T-helper 1 cell treated with Interleukin-12 subunit alpha and Interleukin-12 subunit beta and Interleukin-4 antibody, amounts not matched to agents 30 μg/mL and 1 μg/mL, for 36 hours (primary cell): ENCODE data around the gene ST14.

Experiments
- H3K27ac Mint-ChIP-seq: one replicate; pipeline ENCODE4 v1.8.0; 2021; ENCODE audit warnings: mild to moderate bottlenecking, mixed read lengths
- H3K27me3 Mint-ChIP-seq: one replicate; pipeline ENCODE4 v1.8.0; 2021; ENCODE audit warnings: low read depth, mixed read lengths
- H3K36me3 Mint-ChIP-seq: one replicate; pipeline ENCODE4 v1.8.0; 2021; ENCODE audit warnings: low read depth, mixed read lengths
- H3K4me1 Mint-ChIP-seq: one replicate; pipeline ENCODE4 v1.8.0; 2021; ENCODE audit warnings: low read depth, mixed read lengths
- H3K4me3 Mint-ChIP-seq: one replicate; pipeline ENCODE4 v1.8.0; 2021; ENCODE audit warnings: mild to moderate bottlenecking, moderate library complexity, mixed read lengths
- H3K9me3 Mint-ChIP-seq: one replicate; pipeline ENCODE4 v1.8.0; 2021; ENCODE audit warnings: mixed read lengths

The ST14 gene

DNA sequence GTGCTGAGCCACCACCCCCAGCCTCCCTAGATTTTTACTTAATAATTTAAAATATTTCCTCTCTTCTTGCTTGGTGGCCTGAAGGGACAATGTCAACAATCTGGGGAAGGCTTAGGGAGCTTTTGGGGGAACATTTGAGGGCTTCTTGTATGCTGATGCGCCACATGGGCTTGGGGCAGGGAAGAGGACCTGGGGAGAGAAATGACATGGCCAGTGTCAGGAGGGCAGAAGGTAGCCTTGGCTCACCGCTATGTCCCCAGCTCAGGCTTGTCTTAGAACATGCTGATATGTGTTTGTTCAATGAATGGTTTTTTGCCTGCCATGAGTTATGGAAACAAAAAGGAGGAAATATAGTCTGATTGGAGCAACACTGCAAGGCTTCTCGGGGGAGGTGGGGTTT is 51.6 kb downstream of the ST14 start:
- Mint-ChIP-seq H3K4me1 (no peaks in the 10 kb centered on the region), H3K9me3 (no peaks in the 10 kb centered on the region), H3K4me3 (no peak overlapping the region), H3K36me3 (no peaks in the 10 kb centered on the region), H3K27ac (no peak overlapping the region), H3K27me3 (no peaks in the 10 kb centered on the region)

DNA sequence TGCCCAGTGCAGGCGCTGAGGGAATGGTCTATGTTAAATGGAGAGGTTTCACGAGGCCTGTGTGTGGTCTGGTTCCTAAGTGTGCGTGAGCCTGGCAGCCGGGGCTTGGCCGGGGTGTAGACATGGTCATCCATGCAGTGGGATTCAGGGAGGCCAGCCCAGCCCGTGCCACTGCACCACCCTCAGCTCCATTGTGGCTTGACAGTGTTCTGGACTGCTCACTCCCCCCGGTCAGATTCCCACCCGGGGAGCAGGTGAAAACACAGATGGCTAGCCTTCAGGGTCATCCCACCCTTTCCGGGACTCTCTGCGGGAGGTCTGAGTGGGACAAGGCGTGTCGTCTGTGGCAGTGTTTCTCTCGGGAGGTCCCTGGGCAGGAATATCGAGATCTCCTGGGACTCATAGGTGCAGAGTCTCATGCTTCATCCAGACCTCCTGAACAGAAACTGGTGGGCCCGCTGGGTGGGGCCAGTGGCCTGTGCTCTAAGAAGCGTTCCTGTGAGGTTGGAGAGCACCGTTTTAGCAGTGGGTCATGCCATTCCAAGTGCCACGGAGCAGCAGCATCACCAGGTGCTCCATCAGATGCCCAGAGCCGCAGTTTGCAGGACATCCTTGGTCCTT is 52.3 kb downstream of the ST14 start:
- no peaks in the 10 kb centered on the region for H3K27me3 Mint-ChIP-seq
- H3K4me1 Mint-ChIP-seq = no peaks in the 10 kb centered on the region
- H3K27ac Mint-ChIP-seq = no peak overlapping the region

DNA sequence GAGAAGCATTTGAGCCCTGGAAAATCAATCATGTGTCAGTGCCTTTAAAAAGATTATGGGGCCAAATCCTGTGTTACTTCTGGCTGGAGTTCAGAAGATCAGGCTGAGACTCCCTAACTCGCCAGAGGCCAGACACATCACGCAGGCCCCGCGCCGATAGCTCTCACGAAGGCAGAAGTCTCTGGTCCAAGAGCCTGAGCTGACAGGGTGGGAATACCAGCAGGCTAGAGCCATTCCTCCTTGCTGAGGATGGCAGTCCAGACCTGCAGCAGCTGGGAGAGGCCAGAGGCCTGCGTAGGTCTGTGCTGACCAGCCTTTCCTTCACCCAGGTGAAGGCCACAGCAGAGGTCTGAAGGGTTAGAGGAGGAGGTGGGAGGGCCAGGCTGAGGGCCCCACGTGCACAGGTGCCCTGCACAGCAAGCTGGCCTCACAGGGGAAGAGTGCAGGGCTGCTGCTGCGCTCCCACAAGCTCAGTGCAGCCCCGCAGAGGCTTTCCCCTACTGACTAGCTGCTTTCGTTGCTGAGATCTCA is 52.9 kb downstream of the ST14 start:
- Mint-ChIP-seq H3K27ac (no peak overlapping the region), H3K27me3 (no peaks in the 10 kb centered on the region), H3K4me1 (no peaks in the 10 kb centered on the region), H3K36me3 (no peaks in the 10 kb centered on the region), H3K9me3 (no peaks in the 10 kb centered on the region), H3K4me3 (no peak overlapping the region)

More for the DNA sequence above, 52.3 kb downstream of the ST14 start:
- Mint-ChIP-seq H3K9me3 (no peaks in the 10 kb centered on the region), H3K4me3 (no peak overlapping the region), H3K36me3 (no peaks in the 10 kb centered on the region)

DNA sequence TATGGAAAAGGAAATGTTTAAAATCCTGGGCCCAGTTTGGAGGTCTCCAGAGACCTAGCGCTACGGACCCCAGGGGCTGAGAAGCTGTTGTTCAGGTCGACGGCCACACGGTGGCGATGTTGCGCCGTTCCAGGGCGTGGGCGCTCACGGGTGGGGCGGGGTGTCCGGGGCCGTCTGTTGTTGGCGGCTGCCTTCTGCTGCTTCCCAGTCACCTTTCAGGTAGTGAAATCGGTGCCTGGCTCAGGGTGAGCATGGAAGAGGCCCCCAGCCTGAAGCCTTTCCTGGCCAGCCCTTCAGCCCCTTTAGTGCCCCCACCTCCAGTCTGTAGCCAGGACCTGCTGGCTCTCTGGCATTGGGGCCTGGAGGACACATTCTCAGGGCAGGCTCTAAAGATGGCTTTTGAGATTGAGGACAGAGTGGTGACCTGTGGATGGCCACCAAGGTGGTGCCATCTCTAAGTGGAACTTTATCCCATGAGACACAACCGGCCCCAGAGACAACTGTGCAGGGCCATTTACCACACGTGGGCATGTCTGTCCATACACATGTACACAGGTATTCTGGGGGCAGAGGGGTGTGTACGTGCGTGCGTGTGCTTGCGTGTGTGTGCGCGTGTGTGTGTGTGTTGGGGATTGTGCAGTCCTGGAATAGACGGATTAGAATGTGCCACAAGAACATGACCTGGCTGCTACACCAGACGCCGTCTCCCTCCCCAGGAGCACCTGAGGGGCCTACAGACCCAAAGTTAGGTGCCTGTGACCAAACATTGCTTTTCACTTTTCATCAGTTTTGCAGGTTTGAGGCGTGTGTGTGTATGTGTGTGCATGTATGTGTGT is 53.8 kb downstream of the ST14 start:
- Mint-ChIP-seq H3K27ac (no peak overlapping the region), H3K9me3 (no peaks in the 10 kb centered on the region)

DNA sequence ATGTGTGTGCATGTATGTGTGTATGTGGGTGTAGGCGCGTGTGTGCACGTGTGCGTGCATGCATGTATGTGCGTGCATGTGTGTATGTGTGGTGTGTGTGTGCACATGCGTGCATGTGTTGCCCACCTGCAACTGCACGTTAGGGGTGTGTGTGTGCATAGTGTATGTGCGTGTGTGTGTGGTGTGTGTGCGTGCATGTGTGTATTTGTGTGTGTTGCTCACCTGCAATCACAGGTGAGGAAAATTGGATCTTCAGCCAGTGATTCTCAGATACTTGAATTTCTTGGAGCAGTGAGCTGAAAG is 54.3 kb downstream of the ST14 start:
- Mint-ChIP-seq H3K36me3 (no peaks in the 10 kb centered on the region), H3K9me3 (no peaks in the 10 kb centered on the region), H3K27me3 (no peaks in the 10 kb centered on the region), H3K4me3 (no peak overlapping the region), H3K4me1 (no peaks in the 10 kb centered on the region), H3K27ac (no peak overlapping the region)

More for the DNA sequence above, 53.8 kb downstream of the ST14 start:
- Mint-ChIP-seq H3K27me3 (no peaks in the 10 kb centered on the region), H3K4me3 (no peak overlapping the region), H3K36me3 (no peaks in the 10 kb centered on the region), H3K4me1 (no peaks in the 10 kb centered on the region)

DNA sequence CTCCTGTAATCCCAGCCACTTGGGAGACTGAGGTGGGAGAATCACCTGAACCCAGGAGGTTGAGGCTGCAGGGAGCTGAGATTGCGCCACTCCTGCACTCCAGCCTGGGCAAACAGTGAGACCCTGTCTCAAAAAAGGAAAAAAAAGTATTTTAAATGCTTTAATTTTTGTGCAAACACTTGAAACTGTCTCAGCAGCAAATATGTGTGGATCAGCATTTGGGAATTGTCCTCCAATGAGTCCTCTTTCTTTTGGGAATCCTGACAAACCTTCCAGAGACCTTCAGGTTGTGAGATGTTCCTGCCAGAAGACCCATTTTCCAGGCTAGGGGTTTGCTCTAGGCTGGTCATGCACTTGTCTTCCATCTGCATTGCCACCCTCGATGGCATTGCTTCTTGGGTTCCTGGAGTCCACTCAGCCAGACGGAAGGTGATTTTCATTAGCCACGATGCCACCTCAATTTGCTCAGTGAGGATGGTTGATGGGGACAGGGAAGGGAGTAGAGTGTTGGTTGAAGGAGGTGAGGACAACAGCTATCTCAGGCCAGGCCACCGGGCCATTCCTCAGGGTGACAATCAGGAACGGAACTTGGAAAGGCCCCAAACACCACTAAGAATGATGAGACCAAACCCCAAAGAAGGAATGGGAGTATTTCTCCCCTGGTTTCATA is 55.4 kb downstream of the ST14 start:
- Mint-ChIP-seq H3K27me3 (no peaks in the 10 kb centered on the region), H3K4me3 (no peak overlapping the region), H3K27ac (no peak overlapping the region), H3K9me3 (no peaks in the 10 kb centered on the region), H3K4me1 (no peaks in the 10 kb centered on the region), H3K36me3 (no peaks in the 10 kb centered on the region)

DNA sequence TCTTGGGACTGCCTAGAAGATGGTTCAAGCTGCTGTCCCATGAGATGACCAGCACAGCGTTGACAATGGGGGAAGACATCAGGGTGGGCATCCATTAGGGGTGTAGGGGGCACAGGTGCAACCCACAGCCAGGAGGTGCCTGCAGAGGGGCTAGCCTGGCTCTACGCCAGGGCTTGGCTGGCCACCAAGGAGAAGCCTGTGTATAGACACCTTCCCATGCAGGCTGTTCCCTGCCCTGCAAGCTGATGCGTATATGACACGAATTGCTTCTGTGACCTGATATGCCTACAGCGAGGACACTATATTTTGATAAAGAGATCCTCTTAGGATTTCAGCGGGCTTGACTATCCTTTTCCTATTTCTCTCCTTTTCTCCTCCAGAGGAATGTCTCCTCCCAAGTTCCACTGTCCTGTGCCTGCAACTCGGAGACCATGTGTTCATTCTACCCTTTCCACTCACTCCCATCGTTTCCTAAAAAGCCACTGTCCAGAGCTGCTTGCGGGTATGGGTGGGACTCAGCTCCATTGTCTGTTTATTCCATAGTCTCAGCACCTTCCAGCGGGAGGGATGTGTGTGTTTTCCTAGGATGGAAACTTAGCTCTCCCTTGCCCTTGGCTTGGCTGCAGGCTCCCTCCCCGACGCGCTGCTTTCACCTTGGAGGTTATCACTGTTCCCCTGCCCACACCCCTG is 56.1 kb downstream of the ST14 start:
- H3K27me3 Mint-ChIP-seq = no peaks in the 10 kb centered on the region
- no peak overlapping the region for H3K4me3 Mint-ChIP-seq
- no peaks in the 10 kb centered on the region for H3K4me1 Mint-ChIP-seq
- no peaks in the 10 kb centered on the region for H3K36me3 Mint-ChIP-seq
- no peaks in the 10 kb centered on the region for H3K9me3 Mint-ChIP-seq
- H3K27ac Mint-ChIP-seq = no peak overlapping the region

DNA sequence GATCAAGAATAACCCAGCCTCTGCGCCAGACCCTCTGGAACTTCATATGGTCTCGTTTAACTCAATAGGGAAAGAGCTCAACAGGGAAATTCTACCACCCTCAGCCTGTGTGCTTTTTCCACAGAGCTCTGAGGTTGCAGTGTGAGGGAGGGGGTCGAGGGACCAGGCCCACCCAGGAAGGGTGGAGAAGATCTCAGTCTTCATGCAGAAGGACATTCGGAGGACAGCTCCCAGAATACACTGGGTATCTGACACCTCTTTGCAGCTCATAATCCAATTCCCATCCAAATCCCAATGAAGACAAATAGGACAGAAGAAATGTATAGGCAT is 56.6 kb downstream of the ST14 start:
- Mint-ChIP-seq H3K27me3 (no peaks in the 10 kb centered on the region), H3K9me3 (no peaks in the 10 kb centered on the region), H3K27ac (no peak overlapping the region), H3K4me1 (no peaks in the 10 kb centered on the region), H3K4me3 (no peak overlapping the region), H3K36me3 (no peaks in the 10 kb centered on the region)

DNA sequence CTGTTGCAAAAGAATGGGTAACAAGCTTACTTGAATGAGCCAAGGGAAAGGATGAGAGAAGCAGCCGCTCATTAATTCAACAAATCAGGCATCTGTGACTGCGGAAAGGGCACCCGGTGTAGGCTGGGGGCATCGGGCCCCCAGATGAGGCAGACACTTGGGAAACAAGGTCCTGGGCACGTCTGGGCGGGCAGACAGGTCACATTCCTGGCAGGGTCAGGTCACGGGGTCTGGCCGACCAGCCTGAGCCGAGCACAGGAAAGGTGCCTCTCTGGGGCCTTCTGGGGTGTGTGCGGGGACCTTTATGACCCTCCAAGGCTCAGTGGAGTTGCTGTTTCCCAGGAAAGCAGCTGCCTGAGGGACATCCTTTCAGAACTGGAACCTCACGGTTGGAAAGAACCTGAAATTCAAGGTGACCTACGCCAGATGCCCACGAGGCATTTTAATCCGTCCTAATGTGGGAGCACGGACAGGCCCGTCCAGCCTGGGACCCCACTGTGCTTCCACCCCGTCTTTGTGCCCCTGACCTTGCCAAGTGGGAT is 57.1 kb downstream of the ST14 start:
- Mint-ChIP-seq H3K9me3 (no peaks in the 10 kb centered on the region), H3K27me3 (no peaks in the 10 kb centered on the region), H3K27ac (no peak overlapping the region), H3K4me1 (no peaks in the 10 kb centered on the region), H3K4me3 (no peak overlapping the region), H3K36me3 (no peaks in the 10 kb centered on the region)

DNA sequence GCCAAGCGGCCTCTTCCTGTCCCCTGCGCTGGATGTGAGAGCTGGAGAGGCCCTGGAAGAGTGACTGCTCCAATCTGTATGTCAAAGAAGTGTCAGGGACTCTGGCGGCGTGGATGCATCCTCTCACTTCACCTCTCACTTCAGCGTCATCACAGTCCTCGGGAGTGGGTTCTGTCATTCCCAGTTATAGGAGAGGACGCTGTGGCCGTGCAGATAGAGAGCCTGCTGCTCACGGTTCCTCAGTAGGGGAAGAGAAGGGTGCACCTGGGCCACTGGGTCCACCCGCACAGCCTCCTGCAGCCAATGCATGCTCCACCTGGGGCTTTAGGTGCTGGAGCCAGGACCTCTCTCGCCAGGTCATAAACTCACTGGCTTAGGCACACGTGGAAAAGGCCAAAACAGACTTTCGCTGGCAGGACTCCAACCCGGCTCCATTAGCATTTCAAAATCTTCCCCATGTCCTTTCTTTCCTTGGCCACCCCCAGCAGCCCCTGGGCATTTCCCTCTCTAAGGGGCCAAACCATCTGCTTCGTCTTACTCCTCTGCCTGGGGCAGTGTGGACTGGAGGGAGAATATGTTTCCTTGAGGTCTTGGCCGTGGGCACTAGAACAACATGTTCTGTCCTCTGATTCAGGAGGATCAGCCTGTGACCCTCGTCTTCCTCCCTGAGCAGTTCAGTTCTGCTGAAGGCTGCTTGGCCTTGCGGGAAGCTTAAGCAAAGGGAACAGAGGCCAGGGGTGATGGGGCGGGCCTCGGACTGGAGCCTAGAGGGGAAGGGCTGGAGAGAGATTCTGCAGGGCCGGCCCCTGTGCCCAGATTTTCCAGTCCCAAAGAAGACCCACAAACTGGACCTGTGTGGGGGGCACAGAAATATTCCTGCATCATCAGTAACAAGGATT is 57.8 kb downstream of the ST14 start:
- H3K9me3 Mint-ChIP-seq = no peaks in the 10 kb centered on the region
- H3K27me3 Mint-ChIP-seq = no peaks in the 10 kb centered on the region
- H3K4me3 Mint-ChIP-seq = no peak overlapping the region
- H3K27ac Mint-ChIP-seq = no peak overlapping the region
- H3K36me3 Mint-ChIP-seq = no peaks in the 10 kb centered on the region
- H3K4me1 Mint-ChIP-seq = no peaks in the 10 kb centered on the region

DNA sequence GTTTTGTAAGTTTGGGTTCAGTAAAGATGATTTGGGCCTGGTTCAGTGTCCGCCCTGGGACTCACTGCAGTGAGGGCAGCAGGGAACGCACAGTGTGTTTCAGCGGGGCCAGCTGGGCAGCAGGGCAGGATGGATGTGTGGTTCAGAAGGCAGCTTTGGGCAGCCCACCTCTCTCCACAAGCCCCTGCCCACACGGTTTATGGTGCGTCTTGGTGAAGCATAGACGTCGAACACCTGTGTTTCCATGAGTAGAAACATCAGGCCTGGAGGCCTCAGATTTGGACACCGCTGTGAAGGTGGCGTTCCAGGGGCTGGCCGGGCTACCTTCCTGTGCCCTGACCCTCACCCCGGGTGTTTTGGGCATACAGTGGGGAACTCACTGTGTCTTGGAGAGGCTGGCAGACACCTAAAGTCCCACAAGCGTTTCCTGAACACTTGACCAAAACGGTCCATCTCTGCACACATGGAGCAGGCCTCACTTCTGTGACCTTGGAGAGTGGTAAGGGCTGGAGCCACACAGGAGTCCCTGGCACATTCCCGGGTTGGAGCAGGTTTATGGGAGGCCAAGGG is 59.0 kb downstream of the ST14 start:
- H3K27ac Mint-ChIP-seq = no peak overlapping the region
- H3K4me1 Mint-ChIP-seq = no peaks in the 10 kb centered on the region
- no peaks in the 10 kb centered on the region for H3K9me3 Mint-ChIP-seq
- no peaks in the 10 kb centered on the region for H3K27me3 Mint-ChIP-seq
- no peaks in the 10 kb centered on the region for H3K36me3 Mint-ChIP-seq
- no peak overlapping the region for H3K4me3 Mint-ChIP-seq

DNA sequence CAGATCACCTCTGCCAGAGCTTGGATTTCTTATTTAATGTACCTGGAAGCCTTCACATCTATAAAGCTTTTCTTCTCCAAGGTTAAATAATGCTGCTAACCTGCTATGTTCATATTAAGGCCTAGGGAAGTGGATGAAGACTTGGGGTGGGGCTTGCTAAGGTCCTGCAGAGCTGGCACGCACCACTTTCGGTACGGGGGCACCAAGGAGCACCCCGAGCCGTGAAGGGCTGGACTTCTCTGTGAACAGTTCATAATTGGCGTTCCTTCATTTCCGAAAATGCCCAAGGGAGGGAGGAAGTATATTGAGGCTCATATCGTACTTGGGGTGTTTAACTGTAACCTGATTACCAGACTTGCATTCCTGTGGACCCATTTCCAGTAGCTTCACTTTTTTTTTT is 59.6 kb downstream of the ST14 start:
- Mint-ChIP-seq H3K4me1 (no peaks in the 10 kb centered on the region), H3K27me3 (no peaks in the 10 kb centered on the region), H3K36me3 (no peaks in the 10 kb centered on the region), H3K4me3 (no peak overlapping the region), H3K27ac (no peak overlapping the region), H3K9me3 (no peaks in the 10 kb centered on the region)

DNA sequence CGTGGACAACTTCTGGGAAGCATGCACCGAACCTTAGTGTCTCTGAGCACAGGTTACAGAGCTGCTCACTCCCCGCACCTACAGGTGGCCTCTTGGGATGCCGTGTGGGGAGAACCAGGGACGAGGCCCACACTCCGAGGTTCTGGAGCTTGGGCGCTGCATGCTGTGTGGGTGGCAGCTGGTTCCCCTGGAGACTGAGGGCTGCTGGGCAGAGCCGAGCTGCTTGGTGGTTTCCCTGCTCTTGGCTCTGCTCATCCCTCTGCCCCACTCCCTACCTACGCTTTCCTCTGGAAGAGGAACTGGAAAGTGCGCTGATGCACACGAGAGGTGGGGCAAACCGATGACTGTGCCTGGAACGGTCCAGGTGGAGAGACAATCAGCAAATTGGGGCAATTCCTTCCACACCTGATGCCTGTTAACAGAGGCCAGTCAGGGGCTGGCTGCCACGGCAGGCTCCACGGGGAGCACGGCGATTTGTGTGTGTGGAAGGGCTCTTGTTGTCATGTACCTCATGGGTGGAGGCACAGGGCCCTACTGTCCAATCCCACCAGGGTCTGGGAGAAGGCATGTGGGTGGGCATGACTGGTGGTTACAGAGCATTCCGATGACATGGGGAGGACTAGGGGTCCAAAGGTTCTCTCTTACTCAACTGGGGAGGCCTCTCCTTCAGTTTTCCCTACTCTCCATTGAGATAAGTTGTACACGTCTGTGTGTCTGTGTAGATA is 60.9 kb downstream of the ST14 start:
- Mint-ChIP-seq H3K27me3 (no peaks in the 10 kb centered on the region), H3K9me3 (no peaks in the 10 kb centered on the region), H3K4me3 (no peak overlapping the region), H3K36me3 (no peaks in the 10 kb centered on the region), H3K27ac (no peak overlapping the region), H3K4me1 (peaks cover 1% of the 10 kb centered on the region)
